HEK293 (cell line): Measurements from ENCODE around the gene UNC13A.
"Not testable (repeated sequence)": the region's sequence is repeated elsewhere in the genome, so short reads cannot be mapped to it uniquely, and the experiment has no call there.

ENCODE experiments used
- TF ChIP-seq, protein P1 (sequence below): fragments of 450-650 bp; formaldehyde crosslinking; IDR thresholded peaks from 2 replicates; pipeline ENCODE4 v1.5.1; 2016; ENCODE audit warnings: missing biosample characterization, missing genetic modification characterization
- TF ChIP-seq, protein P2 (sequence below): fragments of 450-650 bp; formaldehyde crosslinking; IDR thresholded peaks from 2 replicates; pipeline ENCODE4 v1.5.1; 2016; ENCODE audit warnings: missing biosample characterization, missing genetic modification characterization
- TF ChIP-seq, protein P3 (sequence below): fragments of 450-650 bp; formaldehyde crosslinking; IDR thresholded peaks from 2 replicates; pipeline ENCODE4 v1.5.1; 2016; ENCODE audit warnings: missing biosample characterization, missing genetic modification characterization

DNA sequence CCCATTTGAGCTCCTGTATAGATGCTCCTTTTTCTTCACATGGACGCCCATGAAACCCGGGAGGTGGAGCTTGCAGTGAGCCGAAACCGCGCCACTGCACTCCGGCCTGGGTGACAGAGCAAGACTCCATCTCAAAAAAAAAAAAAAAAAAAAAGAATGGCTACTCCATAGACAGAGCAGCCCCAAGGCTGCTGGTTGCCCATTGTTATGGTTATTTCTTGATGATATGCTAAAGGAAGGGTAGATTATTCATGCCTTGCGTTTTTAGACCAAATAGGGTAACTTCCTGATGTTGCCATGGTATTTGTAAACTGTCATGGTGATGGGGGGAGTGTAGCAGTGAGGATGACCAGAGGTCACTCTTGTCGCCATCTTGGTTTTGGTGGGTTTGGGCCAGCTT lies 90.1 kb downstream of the UNC13A start:
- TF ChIP-seq, protein P1, sequence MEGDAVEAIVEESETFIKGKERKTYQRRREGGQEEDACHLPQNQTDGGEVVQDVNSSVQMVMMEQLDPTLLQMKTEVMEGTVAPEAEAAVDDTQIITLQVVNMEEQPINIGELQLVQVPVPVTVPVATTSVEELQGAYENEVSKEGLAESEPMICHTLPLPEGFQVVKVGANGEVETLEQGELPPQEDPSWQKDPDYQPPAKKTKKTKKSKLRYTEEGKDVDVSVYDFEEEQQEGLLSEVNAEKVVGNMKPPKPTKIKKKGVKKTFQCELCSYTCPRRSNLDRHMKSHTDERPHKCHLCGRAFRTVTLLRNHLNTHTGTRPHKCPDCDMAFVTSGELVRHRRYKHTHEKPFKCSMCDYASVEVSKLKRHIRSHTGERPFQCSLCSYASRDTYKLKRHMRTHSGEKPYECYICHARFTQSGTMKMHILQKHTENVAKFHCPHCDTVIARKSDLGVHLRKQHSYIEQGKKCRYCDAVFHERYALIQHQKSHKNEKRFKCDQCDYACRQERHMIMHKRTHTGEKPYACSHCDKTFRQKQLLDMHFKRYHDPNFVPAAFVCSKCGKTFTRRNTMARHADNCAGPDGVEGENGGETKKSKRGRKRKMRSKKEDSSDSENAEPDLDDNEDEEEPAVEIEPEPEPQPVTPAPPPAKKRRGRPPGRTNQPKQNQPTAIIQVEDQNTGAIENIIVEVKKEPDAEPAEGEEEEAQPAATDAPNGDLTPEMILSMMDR (tag by site-specific recombination): not testable (repeated sequence)
- TF ChIP-seq, protein P2, sequence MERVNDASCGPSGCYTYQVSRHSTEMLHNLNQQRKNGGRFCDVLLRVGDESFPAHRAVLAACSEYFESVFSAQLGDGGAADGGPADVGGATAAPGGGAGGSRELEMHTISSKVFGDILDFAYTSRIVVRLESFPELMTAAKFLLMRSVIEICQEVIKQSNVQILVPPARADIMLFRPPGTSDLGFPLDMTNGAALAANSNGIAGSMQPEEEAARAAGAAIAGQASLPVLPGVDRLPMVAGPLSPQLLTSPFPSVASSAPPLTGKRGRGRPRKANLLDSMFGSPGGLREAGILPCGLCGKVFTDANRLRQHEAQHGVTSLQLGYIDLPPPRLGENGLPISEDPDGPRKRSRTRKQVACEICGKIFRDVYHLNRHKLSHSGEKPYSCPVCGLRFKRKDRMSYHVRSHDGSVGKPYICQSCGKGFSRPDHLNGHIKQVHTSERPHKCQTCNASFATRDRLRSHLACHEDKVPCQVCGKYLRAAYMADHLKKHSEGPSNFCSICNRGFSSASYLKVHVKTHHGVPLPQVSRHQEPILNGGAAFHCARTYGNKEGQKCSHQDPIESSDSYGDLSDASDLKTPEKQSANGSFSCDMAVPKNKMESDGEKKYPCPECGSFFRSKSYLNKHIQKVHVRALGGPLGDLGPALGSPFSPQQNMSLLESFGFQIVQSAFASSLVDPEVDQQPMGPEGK: not testable (repeated sequence)
- TF ChIP-seq, protein P3, sequence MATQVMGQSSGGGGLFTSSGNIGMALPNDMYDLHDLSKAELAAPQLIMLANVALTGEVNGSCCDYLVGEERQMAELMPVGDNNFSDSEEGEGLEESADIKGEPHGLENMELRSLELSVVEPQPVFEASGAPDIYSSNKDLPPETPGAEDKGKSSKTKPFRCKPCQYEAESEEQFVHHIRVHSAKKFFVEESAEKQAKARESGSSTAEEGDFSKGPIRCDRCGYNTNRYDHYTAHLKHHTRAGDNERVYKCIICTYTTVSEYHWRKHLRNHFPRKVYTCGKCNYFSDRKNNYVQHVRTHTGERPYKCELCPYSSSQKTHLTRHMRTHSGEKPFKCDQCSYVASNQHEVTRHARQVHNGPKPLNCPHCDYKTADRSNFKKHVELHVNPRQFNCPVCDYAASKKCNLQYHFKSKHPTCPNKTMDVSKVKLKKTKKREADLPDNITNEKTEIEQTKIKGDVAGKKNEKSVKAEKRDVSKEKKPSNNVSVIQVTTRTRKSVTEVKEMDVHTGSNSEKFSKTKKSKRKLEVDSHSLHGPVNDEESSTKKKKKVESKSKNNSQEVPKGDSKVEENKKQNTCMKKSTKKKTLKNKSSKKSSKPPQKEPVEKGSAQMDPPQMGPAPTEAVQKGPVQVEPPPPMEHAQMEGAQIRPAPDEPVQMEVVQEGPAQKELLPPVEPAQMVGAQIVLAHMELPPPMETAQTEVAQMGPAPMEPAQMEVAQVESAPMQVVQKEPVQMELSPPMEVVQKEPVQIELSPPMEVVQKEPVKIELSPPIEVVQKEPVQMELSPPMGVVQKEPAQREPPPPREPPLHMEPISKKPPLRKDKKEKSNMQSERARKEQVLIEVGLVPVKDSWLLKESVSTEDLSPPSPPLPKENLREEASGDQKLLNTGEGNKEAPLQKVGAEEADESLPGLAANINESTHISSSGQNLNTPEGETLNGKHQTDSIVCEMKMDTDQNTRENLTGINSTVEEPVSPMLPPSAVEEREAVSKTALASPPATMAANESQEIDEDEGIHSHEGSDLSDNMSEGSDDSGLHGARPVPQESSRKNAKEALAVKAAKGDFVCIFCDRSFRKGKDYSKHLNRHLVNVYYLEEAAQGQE (tag by site-specific recombination): not testable (repeated sequence)
